HEK293 (cell line): Measurements from ENCODE around the gene NAT14.

ENCODE experiments used
- BCL11A ChIP-seq: fragments of 450-650 bp; formaldehyde crosslinking; IDR thresholded peaks from 2 replicates; pipeline ENCODE4 v1.5.1; 2016; ENCODE audit warnings: low read depth, missing biosample characterization, missing genetic modification characterization
- EGR2 ChIP-seq: fragments of 450-650 bp; formaldehyde crosslinking; IDR thresholded peaks from 2 replicates; pipeline ENCODE4 v1.5.1; 2016; ENCODE audit warnings: low read depth, missing biosample characterization, missing genetic modification characterization
- SCRT1 ChIP-seq: fragments of 450-650 bp; formaldehyde crosslinking; IDR thresholded peaks from 2 replicates; pipeline ENCODE4 v1.5.1; 2016; ENCODE audit warnings: missing biosample characterization, missing genetic modification characterization, borderline replicate concordance
- SP3 ChIP-seq: fragments of 450-650 bp; formaldehyde crosslinking; IDR thresholded peaks from 2 replicates; pipeline ENCODE4 v1.5.1; 2016; ENCODE audit warnings: missing biosample characterization, missing genetic modification characterization
- SP7 ChIP-seq: fragments of 450-650 bp; formaldehyde crosslinking; IDR thresholded peaks from 2 replicates; pipeline ENCODE4 v1.5.1; 2016; ENCODE audit warnings: missing biosample characterization, missing genetic modification characterization
- TSHZ1 ChIP-seq: fragments of 450-650 bp; formaldehyde crosslinking; IDR thresholded peaks from 2 replicates; pipeline ENCODE4 v1.5.1; 2016; ENCODE audit warnings: missing biosample characterization, missing genetic modification characterization, borderline replicate concordance
- ZBTB17 ChIP-seq: fragments of 450-650 bp; formaldehyde crosslinking; IDR thresholded peaks from 2 replicates; pipeline ENCODE4 v1.5.1; 2016; ENCODE audit warnings: missing biosample characterization, missing genetic modification characterization
- ZBTB20 ChIP-seq: fragments of 450-650 bp; formaldehyde crosslinking; IDR thresholded peaks from 2 replicates; pipeline ENCODE4 v1.5.1; 2016; ENCODE audit warnings: missing biosample characterization, missing genetic modification characterization
- ZBTB48 ChIP-seq: fragments of 450-650 bp; formaldehyde crosslinking; IDR thresholded peaks from 2 replicates; pipeline ENCODE4 v1.5.1; 2016; ENCODE audit warnings: missing biosample characterization, missing genetic modification characterization
- ZFP37 ChIP-seq: fragments of 450-650 bp; formaldehyde crosslinking; IDR thresholded peaks from 2 replicates; pipeline ENCODE4 v1.5.1; 2016; ENCODE audit warnings: missing biosample characterization, missing genetic modification characterization
- ZNF10 ChIP-seq: fragments of 450-650 bp; formaldehyde crosslinking; IDR thresholded peaks from 2 replicates; pipeline ENCODE4 v1.5.1; 2017; ENCODE audit warnings: missing biosample characterization, missing genetic modification characterization
- ZNF138 ChIP-seq: fragments of 450-650 bp; formaldehyde crosslinking; IDR thresholded peaks from 2 replicates; pipeline ENCODE4 v1.5.1; 2016; ENCODE audit warnings: missing biosample characterization, missing genetic modification characterization, borderline replicate concordance
- ZNF174 ChIP-seq: fragments of 450-650 bp; formaldehyde crosslinking; IDR thresholded peaks from 2 replicates; pipeline ENCODE4 v1.5.0; 2017; ENCODE audit warnings: missing biosample characterization, mild to moderate bottlenecking, missing genetic modification characterization
- ZNF19 ChIP-seq: fragments of 450-650 bp; formaldehyde crosslinking; IDR thresholded peaks from 2 replicates; pipeline ENCODE4; 2016; ENCODE audit warnings: missing biosample characterization, missing genetic modification characterization, low read depth
- ZNF23 ChIP-seq: fragments of 450-650 bp; formaldehyde crosslinking; IDR thresholded peaks from 2 replicates; pipeline ENCODE4 v1.5.1; 2016; ENCODE audit warnings: missing biosample characterization, missing genetic modification characterization, borderline replicate concordance
- ZNF416 ChIP-seq: fragments of 450-650 bp; formaldehyde crosslinking; IDR thresholded peaks from 2 replicates; pipeline ENCODE4 v1.5.1; 2016; ENCODE audit warnings: missing biosample characterization, missing genetic modification characterization
- ZNF48 ChIP-seq: fragments of 450-650 bp; formaldehyde crosslinking; IDR thresholded peaks from 2 replicates; pipeline ENCODE4 v1.5.1; 2016; ENCODE audit warnings: missing biosample characterization, missing genetic modification characterization
- ZNF513 ChIP-seq: fragments of 450-650 bp; IDR thresholded peaks from 2 replicates; pipeline ENCODE4 v1.5.1; 2018; ENCODE audit warnings: missing biosample characterization, missing genetic modification characterization
- ZNF621 ChIP-seq: fragments of 450-650 bp; formaldehyde crosslinking; IDR thresholded peaks from 2 replicates; pipeline ENCODE4 v1.5.1; 2017; ENCODE audit warnings: missing biosample characterization, missing genetic modification characterization
- ZNF624 ChIP-seq: fragments of 450-650 bp; formaldehyde crosslinking; IDR thresholded peaks from 2 replicates; pipeline ENCODE4 v1.5.1; 2017; ENCODE audit warnings: missing biosample characterization, missing genetic modification characterization
- ZNF626 ChIP-seq: fragments of 450-650 bp; sonication (Bioruptor Pico); formaldehyde crosslinking; IDR thresholded peaks from 2 replicates; pipeline ENCODE4 v1.5.1; 2018; ENCODE audit warnings: missing biosample characterization, missing genetic modification characterization, inconsistent platforms
- ZNF658 ChIP-seq: fragments of 450-650 bp; formaldehyde crosslinking; IDR thresholded peaks from 2 replicates; pipeline ENCODE4; 2016; ENCODE audit warnings: missing biosample characterization, missing genetic modification characterization
- ZNF701 ChIP-seq: fragments of 450-650 bp; formaldehyde crosslinking; IDR thresholded peaks from 2 replicates; pipeline ENCODE4 v1.5.1; 2016; ENCODE audit warnings: missing biosample characterization, missing genetic modification characterization
- ZNF76 ChIP-seq: fragments of 450-650 bp; formaldehyde crosslinking; IDR thresholded peaks from 2 replicates; pipeline ENCODE4; 2016; ENCODE audit warnings: low read depth, missing biosample characterization, missing genetic modification characterization, borderline replicate concordance
- ZNF776 ChIP-seq: fragments of 450-650 bp; formaldehyde crosslinking; IDR thresholded peaks from 2 replicates; pipeline ENCODE4 v1.5.0; 2017; ENCODE audit warnings: missing biosample characterization, missing genetic modification characterization, borderline replicate concordance
- ZNF785 ChIP-seq: fragments of 450-650 bp; formaldehyde crosslinking; IDR thresholded peaks from 2 replicates; pipeline ENCODE4 v1.5.1; 2016; ENCODE audit warnings: missing biosample characterization, missing genetic modification characterization
- TF ChIP-seq, protein P1 (sequence below): fragments of 450-650 bp; formaldehyde crosslinking; IDR thresholded peaks from 2 replicates; pipeline ENCODE4 v1.5.1; 2016; ENCODE audit warnings: missing biosample characterization, missing genetic modification characterization
- TF ChIP-seq, protein P2 (sequence below): fragments of 450-650 bp; formaldehyde crosslinking; conservative IDR thresholded peaks from 2 replicates; pipeline ENCODE4 v1.5.1; 2016; ENCODE audit warnings: low read depth, missing biosample characterization, missing genetic modification characterization

The NAT14 gene

DNA sequence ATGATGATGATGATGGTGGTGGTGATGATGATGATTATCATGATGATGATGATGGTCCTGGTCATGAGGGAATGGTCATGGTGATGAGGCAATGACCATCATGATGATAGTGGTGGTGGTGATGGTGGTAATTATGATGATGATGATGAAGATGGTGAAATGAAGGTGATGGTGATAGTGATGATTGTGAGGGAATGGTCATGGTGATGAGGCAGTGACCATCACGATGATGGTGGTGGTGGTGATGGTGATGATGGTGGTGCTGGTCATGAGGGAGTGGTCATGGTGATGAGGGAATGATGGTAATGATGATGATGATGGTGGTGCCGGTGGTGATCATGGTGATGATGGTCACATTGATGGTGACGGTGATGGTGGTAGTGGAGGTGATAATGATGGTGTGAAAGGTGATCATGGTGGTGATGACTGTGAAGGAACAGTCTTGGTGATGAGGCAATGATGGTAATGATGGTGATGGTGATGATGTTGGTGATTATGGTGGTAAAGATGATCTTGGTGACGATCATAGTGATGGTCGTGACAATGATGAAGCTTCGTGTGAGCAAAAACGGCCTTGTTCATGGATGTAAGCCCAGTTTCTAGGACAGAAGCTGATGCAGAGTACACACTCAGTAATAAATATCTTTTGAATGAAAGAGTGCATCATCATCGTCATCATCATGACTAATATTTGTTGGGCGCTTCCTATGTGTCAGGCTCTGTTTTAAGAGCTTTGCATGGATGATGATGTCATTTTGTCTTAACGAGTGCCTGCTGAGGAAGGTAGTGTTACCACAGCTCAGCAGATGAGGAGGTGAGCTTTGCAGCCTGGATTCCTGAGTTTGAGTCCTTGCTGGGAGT lies 34.7 kb downstream of the NAT14 start (continued):
- no peak for TF ChIP-seq ZNF624 (tag by site-specific recombination)
- TF ChIP-seq, protein P1, sequence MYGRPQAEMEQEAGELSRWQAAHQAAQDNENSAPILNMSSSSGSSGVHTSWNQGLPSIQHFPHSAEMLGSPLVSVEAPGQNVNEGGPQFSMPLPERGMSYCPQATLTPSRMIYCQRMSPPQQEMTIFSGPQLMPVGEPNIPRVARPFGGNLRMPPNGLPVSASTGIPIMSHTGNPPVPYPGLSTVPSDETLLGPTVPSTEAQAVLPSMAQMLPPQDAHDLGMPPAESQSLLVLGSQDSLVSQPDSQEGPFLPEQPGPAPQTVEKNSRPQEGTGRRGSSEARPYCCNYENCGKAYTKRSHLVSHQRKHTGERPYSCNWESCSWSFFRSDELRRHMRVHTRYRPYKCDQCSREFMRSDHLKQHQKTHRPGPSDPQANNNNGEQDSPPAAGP (tag by site-specific recombination), result peak; percentile 38; the same call in 1 of the 2 replicates
- TF ChIP-seq ZFP37 (tag by site-specific recombination), result 0 out of 2 replicates have a peak, but pooled peaks have one; percentile 43
- no peak for TF ChIP-seq EGR2 (tag by site-specific recombination)
- no peak for TF ChIP-seq ZNF701
- TF ChIP-seq ZNF138 (tag by site-specific recombination), result no peak
- peak; percentile 42; the same call in 1 of the 2 replicates for TF ChIP-seq SP3 (tag by site-specific recombination)
- no peak for TF ChIP-seq ZNF48 (tag by site-specific recombination)
- 0 out of 2 replicates have a peak, but pooled peaks have one; percentile 10 for TF ChIP-seq BCL11A (tag by site-specific recombination)
- TF ChIP-seq ZNF19 (tag by site-specific recombination), result no peak
- TF ChIP-seq ZNF23 (tag by site-specific recombination), result peak; percentile 4; the same call in 1 of the 2 replicates
- TF ChIP-seq, protein P2, sequence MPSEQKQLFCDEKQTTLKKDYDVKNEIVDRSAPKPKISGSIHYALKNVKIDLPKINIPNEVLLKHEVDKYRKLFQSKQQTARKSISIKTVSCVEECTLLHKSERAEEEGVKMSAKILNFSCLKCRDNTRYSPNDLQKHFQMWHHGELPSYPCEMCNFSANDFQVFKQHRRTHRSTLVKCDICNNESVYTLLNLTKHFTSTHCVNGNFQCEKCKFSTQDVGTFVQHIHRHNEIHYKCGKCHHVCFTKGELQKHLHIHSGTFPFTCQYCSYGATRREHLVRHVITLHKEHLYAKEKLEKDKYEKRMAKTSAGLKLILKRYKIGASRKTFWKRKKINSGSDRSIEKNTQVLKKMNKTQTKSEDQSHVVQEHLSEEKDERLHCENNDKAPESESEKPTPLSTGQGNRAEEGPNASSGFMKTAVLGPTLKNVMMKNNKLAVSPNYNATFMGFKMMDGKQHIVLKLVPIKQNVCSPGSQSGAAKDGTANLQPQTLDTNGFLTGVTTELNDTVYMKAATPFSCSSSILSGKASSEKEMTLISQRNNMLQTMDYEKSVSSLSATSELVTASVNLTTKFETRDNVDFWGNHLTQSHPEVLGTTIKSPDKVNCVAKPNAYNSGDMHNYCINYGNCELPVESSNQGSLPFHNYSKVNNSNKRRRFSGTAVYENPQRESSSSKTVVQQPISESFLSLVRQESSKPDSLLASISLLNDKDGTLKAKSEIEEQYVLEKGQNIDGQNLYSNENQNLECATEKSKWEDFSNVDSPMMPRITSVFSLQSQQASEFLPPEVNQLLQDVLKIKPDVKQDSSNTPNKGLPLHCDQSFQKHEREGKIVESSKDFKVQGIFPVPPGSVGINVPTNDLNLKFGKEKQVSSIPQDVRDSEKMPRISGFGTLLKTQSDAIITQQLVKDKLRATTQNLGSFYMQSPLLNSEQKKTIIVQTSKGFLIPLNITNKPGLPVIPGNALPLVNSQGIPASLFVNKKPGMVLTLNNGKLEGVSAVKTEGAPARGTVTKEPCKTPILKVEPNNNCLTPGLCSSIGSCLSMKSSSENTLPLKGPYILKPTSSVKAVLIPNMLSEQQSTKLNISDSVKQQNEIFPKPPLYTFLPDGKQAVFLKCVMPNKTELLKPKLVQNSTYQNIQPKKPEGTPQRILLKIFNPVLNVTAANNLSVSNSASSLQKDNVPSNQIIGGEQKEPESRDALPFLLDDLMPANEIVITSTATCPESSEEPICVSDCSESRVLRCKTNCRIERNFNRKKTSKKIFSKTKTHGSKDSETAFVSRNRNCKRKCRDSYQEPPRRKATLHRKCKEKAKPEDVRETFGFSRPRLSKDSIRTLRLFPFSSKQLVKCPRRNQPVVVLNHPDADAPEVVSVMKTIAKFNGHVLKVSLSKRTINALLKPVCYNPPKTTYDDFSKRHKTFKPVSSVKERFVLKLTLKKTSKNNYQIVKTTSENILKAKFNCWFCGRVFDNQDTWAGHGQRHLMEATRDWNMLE, result peak; percentile 41; the same call in 1 of the 2 replicates
- TF ChIP-seq ZNF785 (tag by site-specific recombination), result peak; percentile 41
- TF ChIP-seq SCRT1 (tag by site-specific recombination), result no peak
- peak; percentile 99 for TF ChIP-seq ZNF513 (tag by site-specific recombination)
- peak; percentile 57 for TF ChIP-seq ZBTB17
- peak; percentile 31; the same call in 1 of the 2 replicates for TF ChIP-seq ZNF76 (tag by site-specific recombination)
- TF ChIP-seq ZBTB20, result peak; percentile 51; the same call in 1 of the 2 replicates
- peak; percentile 2; the same call in 1 of the 2 replicates for TF ChIP-seq ZNF776
- TF ChIP-seq ZBTB48 (tag by site-specific recombination), result 0 out of 2 replicates have a peak, but pooled peaks have one; percentile 15
- TF ChIP-seq ZNF621 (tag by site-specific recombination), result 0 out of 2 replicates have a peak, but pooled peaks have one; percentile 40
- TF ChIP-seq ZNF626, result no peak
- peak; percentile 50; the same call in 1 of the 2 replicates for TF ChIP-seq TSHZ1
- TF ChIP-seq ZNF416 (tag by site-specific recombination), result peak; percentile 37; the same call in 1 of the 2 replicates
- peak; percentile 73 for TF ChIP-seq SP7 (tag by site-specific recombination)
- peak; percentile 12; the same call in 1 of the 2 replicates for TF ChIP-seq ZNF658 (tag by site-specific recombination)
- TF ChIP-seq ZNF10 (tag by site-specific recombination), result peak; percentile 72
- no peak for TF ChIP-seq ZNF174 (tag by site-specific recombination)
